BJ (cell line): ENCODE data around the gene PLXNB2. TPM values are rescaled to one million over a fixed set of nuclear protein-coding genes. Genes with fewer than 3 reads are reported as not detected.

Experiments used
- CTCF ChIA-PET: fragments of 350-600 bp; formaldehyde crosslinking; extraction: SDS; loops from one replicate; lab custom pipeline; 2021; ENCODE audit warnings: antibody characterized with exemption, inconsistent platforms; lab: Yijun Ruan, JAX
- POLR2A ChIA-PET: fragments of 300-600 bp; sonication (Branson Sonifier 250); formaldehyde crosslinking; extraction: SDS; loops from one replicate; lab custom pipeline; 2021; ENCODE audit warnings: antibody characterized with exemption; lab: Charles Lee
- DNase-seq: peaks from one replicate; pipeline ENCODE4 v3.0.0-alpha.2; 2011; ENCODE audit warnings: low read depth
- H3K27me3 ChIP-seq: 2 replicates; pipeline ENCODE4 v1.6.0; 2011; ENCODE audit warnings: low read length; ENCODE audit not compliant: control insufficient read depth, insufficient read depth
- H3K36me3 ChIP-seq: 2 replicates; pipeline ENCODE4 v1.5.1; 2011; ENCODE audit warnings: low read length; ENCODE audit not compliant: control insufficient read depth, insufficient read depth
- H3K4me3 ChIP-seq: 2 replicates; pipeline ENCODE4 v1.5.1; 2011; ENCODE audit warnings: low read depth, mild to moderate bottlenecking, control low read depth, low read length
- polyA plus RNA-seq: library from polyadenylated mRNA; depleted of rRNA; stranded (reverse); fragments of >200 nt; gene quantifications from 2 replicates; pipeline ENCODE4 v1.2.3, GENCODE V29; 2011
- TF ChIP-seq, protein P1 (sequence below): IDR thresholded peaks from 2 replicates; pipeline ENCODE4 v1.5.1; 2011; ENCODE audit warnings: low read depth, mild to moderate bottlenecking, control low read depth, inconsistent platforms, low read length, moderate library complexity; ENCODE audit not compliant: insufficient read depth

PLXNB2 gene
- polyA plus RNA-seq, 1 experiment = 143 TPM

- TF ChIP-seq, protein P1, sequence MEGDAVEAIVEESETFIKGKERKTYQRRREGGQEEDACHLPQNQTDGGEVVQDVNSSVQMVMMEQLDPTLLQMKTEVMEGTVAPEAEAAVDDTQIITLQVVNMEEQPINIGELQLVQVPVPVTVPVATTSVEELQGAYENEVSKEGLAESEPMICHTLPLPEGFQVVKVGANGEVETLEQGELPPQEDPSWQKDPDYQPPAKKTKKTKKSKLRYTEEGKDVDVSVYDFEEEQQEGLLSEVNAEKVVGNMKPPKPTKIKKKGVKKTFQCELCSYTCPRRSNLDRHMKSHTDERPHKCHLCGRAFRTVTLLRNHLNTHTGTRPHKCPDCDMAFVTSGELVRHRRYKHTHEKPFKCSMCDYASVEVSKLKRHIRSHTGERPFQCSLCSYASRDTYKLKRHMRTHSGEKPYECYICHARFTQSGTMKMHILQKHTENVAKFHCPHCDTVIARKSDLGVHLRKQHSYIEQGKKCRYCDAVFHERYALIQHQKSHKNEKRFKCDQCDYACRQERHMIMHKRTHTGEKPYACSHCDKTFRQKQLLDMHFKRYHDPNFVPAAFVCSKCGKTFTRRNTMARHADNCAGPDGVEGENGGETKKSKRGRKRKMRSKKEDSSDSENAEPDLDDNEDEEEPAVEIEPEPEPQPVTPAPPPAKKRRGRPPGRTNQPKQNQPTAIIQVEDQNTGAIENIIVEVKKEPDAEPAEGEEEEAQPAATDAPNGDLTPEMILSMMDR = no peak
- no peaks in the 10 kb centered on the region for H3K27me3 ChIP-seq
- ChIA-PET POLR2A (no interaction called here), CTCF (interaction anchor here (0.9 kb wide), 1 partner anchor 97 kb away, joined by 4 read pairs; no protein-coding TSS in a partner anchor)
- H3K36me3 ChIP-seq = peaks cover 16% of the 10 kb centered on the region
- no peak for DNase-seq
- H3K4me3 ChIP-seq = peak overlapping the region; percentile 81
Observed at GRCh38 chr22:50245214-50246072, 62.0 kb downstream of the PLXNB2 start.

- H3K4me3 ChIP-seq = peak within 1 kb of the TSS; percentile 81
- no peaks in the 10 kb centered on the region for H3K27me3 ChIP-seq
- TF ChIP-seq, protein P1 = no peak
- ChIA-PET POLR2A (no interaction called here), CTCF (interaction anchor here (0.6 to 1.8 kb wide), 7 partner anchors 8 to 253 kb away, joined by 3 to 11 read pairs (median 3); partner anchors contain the start of gene DENND6B)
- peaks cover 22% of the 10 kb centered on the region for H3K36me3 ChIP-seq
- no peak for DNase-seq
Observed at GRCh38 chr22:50244420-50245213, 62.8 kb downstream of the PLXNB2 start, which contains the start of gene TUBGCP6. TSS of gene TUBGCP6 (minus strand) at chr22:50245023. CDS start at chr22:50244459, 564 bp downstream.

- H3K36me3 ChIP-seq = peaks cover 23% of the 10 kb centered on the region
- no peak for DNase-seq
- H3K4me3 ChIP-seq = peak overlapping the region; percentile 81
- ChIA-PET CTCF (interaction anchor here (0.7 to 1.8 kb wide), 9 partner anchors 9 to 254 kb away, joined by 3 to 11 read pairs (median 3); partner anchors contain the start of gene DENND6B), POLR2A (no interaction called here)
- TF ChIP-seq, protein P1 = no peak
- no peaks in the 10 kb centered on the region for H3K27me3 ChIP-seq
Observed at GRCh38 chr22:50243685-50244419, 63.6 kb downstream of the PLXNB2 start.

DNA sequence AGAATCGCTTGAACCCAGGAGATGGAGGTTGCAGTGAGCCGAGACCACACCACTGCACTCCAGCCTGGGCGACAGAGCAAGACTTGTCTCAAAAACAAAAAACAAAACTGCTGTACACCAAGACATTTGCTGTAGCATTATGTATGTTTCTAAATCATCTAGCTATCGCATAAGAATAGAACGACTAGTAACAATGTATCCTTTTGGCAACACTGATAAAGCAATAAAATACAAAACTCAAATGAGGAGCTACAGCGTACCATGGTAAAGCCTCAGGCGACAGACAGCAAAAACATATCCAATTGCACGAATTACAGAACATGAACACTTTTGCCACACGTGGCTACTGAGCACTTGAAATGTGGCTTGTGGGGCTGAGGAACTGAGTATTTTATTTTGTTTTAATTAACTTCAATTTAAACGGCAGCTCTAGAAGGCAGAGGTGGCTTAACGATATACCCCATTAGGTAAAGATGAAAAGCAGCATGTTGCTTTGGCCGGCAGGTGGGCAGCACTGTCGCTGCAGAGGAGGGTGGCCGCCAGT lies 65.0 kb downstream of the PLXNB2 start:
- Histone ChIP-seq H3K27me3 (no peaks in the 10 kb centered on the region), H3K4me3 (peak overlapping the region; percentile 81), H3K36me3 (peaks cover 26% of the 10 kb centered on the region)
- TF ChIP-seq, protein P1 = no peak
- ChIA-PET POLR2A (no interaction called here), CTCF (interaction anchor here (0.5 to 3.4 kb wide), 12 partner anchors 9 to 128 kb away, joined by 3 to 26 read pairs (median 4); partner anchors contain the start of genes DENND6B and HDAC10)
- no peak for DNase-seq
